HG02588 (cell line): ENCODE data around the gene RIMBP2.

Source experiments
- ATAC-seq: cut with Tn5 transposase; IDR thresholded peaks from one replicate; pipeline ENCODE4 v1.9.1; 2021; ENCODE audit warnings: mild to moderate bottlenecking, moderate library complexity; ENCODE audit not compliant: unreplicated experiment

The RIMBP2 gene

DNA sequence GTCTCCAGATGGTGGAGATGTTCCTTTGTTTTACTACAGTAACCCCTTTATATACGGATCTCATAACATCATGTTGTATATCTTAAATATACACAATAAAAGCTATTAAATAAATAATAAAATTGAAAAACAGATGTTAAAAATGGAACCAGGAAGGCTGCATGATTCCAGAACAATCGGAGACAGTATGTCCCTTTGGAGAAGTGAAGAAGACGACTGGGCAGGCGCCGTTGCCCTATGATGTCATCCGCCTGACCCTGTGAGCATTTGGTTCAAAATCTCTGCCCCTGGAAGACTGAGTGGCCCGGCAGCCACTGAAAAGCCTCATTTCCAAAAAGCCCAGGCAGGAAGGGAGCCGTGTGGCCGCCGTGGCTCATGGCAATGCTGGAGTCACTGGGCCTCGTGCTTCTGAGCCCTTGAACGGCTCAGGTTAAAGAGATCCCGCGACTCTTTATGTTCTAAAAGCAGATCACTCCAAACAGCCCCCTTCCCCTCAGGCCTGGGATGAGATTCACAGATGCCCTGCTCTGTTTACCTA lies 30.8 kb downstream of the RIMBP2 start:
- ATAC-seq: no peak

DNA sequence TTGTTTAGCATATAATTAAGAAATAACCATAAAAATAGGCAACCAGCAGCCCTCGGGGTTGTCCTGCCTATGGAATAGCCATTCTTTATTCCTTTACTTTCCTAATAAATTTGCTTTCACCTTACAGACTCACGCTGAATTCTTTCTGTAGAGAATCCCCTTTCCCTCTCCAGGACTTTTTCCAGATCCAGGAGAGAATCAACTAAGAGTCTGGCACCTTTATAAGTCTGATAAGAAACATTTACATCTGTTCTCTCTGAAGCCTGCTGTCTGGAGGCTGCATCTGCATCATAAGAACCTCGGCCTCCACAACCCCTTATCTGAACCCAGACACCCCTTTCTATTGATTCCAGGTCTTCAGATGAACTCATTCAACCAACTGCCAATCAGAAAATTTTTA lies 32.3 kb downstream of the RIMBP2 start:
- no peak for ATAC-seq

DNA sequence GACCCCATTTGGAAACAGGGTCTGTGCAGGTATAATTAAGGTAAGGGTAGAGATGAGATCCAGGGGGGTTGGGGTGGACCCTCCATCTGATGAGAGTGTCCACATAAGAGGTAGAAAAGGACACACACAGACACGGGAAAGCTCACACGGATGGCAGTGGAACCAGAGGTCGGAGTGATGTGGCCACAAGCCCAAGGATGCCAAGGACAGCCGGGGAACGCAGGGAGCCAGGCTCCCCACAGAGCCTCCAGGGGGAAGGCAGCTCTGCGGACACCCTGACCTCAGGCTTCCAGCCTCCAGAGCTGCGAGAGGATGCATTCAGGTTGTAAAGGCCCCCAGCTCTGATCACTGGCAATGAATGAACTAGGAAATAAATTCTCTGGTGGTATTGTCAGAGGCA lies 33.0 kb downstream of the RIMBP2 start:
- ATAC-seq: no peak

DNA sequence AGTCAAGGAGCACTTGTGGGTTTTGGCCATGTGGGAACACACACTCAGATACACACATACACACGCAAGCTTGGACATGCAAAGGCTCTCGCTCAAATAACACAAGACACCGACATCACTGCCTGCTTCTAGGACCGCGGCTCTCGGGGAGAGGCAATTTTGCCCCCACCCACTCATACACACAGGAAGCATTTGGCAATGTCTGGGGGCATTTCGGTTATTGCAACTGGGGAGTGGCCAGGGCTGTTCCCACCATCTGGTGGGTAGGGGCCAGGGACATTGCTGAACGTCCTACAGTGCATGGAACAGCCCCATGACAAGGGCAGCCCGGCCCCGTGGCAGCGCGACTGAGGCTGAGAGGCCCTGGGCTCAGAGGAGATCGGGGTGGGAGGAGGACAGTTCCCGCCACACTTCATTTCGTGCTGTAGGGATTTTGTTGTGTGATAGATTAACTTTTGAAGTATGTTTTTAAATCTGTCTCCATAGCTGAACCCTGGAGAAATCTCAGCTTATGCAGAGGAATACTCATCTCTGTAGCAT lies 35.6 kb downstream of the RIMBP2 start:
- ATAC-seq: no peak

DNA sequence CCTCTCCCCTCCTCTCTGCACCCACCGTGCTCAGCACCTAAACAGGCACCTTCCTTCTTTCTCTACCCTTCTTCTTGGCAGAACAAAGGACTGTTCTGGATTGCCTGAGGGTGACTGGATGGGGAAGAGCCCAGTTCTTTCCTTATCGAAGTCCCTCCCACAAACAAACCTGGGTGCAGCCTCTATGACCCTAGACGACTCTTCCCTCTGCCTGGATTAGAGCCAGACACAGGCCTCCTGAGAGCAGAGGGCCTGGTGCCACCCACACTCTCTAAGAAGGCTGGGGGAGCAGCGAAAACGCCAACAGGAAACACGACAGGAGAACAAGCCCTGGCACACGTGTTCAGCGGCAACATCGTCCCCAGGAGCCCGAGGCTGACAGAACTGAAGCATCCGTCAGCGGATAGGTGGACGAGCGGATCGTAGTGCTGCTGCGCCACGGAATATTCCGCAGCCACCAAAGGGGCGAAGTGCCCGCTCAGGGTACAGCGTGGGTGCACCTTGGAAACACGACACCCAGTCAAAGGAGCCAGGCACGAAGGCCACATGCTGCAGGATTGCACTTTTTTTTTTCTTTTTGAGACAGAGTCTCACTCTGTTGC lies 38.0 kb downstream of the RIMBP2 start:
- ATAC-seq: no peak

DNA sequence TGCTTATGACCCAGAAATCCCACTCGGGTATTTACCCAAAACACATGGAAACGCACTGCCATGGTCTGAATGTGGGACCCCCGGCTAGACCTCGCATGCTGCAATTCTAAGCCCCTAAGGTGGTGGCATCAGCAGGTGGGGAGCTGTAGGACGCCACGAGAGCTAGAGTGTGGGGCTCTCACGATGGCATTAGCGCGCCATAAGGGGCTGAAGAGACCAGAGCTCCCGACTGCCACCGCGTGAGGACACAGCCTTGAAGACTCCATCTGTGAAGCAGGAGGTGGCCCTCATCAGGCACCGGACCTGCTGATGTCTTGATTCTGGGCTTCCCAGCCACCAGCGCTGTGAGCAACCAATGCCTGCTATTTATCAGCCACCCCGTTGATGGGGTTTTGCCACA lies 40.3 kb downstream of the RIMBP2 start:
- no peak for ATAC-seq

DNA sequence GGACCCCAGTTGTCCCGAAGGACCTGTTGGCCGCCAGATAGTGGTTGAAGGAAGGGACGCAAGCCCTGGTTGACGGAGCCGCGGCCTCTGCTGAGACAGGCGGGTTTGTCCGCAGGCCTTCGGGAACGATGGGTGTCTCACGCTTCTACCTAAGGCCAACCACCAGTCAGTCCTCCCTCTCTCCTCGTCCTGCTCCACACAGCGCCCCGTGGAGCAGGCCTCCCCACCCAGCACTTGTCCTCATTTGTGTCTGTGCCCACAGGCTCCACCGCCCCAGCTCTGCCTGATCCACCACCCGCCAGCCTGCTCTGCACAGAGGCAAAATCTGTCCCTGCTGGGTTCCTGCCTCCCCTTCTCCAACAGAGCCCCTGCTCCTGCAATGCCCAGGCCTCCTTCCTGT lies 41.0 kb downstream of the RIMBP2 start:
- ATAC-seq: no peak

DNA sequence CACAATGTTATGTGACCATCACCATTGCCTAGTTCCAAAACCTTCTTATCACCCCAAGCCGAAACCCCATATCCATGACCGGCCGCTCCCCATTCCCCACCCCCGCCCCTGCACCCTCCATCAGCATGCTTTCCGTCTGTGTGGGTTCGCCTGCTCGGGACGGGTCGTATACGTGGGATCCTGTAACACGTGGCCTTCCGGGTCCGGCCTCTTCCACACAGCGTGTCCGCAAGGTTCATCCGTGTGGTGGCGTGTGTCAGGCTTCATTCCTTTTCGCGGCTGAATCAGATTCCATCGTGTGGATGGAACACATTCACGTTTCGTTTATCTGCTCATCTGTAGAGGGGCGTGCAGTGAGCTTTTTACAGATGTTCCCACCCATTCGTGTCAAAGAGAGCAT lies 41.4 kb downstream of the RIMBP2 start:
- no peak for ATAC-seq

DNA sequence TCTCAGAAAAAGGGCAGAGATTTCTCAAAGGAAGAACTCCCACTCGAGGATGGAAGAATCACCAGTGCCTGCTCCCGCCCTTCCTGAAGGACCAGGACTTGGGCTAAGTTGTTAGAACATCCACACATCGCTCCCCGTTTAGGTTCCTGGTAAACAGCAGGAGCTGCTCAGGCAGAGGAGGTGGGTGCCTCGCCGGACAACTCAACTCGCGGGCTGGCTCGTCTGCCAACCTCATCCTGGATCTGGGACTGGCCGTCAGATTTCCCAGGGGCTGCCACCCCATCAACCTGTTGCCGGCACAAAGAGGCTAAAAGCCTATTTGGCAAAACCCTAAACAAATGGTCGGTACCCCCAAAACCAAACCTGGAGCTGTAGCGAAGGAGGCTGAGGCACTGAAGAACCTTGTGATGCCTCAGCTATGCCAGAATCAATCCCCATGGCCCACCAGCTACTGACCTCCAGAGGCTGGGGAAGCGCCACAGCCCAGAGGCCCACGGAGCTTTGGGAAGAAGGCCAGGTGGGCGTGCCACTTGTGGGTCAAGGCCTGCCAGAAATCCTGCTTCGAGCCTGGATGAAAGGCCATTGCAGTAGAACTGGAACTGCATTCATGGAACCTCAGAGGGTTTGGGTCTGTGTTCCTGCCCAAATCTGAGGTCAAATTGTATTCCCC lies 42.9 kb downstream of the RIMBP2 start:
- no peak for ATAC-seq

DNA sequence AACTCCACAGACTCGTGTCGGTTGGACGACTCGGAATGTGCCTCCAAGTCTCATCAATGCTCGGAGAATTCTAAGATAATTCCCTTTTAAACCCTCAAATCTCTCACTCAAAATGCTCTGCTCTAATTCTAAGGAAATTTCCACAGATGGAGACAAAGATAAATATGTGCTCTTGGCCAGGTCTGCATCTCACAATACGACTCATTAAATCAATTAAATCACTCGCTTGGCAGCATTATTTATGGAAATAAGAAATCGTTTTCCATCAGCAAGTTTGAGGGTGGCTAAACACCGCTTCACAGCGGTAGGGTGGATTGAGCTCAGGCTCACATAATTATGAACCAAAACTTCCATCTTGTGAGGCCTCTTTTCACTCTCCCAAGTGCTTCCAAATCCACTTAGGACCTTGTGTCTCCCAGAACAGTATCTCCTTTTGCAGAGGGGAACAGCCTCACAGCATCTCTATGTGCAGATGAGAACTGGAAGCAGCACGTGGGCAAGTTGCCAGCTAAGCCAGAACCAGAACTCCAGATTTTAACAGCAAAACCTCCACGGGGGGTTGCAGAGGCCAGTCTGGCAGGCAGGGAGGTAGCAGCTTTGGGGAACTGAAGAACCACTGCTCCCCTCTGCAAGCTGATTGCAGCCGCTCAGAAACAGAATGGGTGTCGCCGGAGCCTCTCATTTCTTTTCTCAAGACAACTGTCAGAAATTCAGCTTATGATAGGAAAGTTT lies 43.8 kb downstream of the RIMBP2 start:
- no peak for ATAC-seq

DNA sequence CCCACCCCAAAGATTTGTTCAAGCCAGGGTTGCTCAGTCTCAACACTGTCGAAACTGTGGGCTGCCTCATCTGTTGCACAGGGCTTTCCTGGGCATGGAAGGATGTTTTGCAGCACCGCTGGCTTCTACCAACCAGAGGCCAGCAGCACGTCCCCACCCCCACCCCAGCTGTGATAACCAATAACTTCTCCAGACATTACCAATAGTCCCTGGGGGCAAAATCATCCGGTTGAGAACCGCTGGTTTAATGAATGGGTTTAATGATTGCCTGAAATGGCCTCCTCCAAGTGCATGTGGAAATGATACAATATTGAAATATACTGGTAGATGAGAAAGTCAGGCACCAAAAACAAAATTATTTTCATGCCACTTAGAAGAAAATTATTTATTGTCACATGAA lies 44.5 kb downstream of the RIMBP2 start:
- no peak for ATAC-seq

DNA sequence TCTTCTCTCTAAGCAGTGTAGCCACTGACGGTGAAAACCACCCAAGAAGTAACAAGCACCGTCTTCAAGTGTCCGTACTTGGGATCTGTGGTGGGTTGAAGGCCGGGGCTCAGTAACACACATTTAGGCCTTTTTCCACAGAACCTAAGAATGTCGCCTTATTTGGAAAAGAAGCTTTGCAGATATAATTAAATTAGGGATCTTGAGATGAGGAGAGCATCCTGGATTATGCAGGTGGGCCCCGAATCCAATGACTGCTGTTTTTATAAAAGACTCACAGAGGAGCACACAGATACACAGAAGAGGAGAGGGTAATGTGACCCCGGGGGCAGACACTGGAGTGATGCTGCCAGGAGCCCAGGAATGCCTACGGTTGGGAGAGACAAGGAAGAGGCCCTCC lies 46.3 kb downstream of the RIMBP2 start:
- no peak for ATAC-seq

DNA sequence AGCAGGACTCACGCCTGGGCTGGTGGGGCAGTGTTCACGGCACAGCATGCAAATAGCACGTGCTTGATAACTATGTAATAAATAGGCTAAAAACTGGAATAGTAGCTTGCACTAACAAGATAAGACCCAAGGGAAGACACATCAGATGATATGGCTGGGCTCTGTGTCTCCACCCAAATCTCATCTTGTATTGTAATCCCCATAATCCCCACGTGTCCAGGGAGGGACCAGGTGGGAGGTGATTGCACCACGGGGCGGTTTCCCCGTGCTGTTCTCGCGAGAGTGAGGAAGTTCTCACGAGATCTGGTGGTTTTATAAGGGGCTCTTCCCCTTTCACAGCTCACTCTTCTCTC lies 46.9 kb downstream of the RIMBP2 start:
- no peak for ATAC-seq

DNA sequence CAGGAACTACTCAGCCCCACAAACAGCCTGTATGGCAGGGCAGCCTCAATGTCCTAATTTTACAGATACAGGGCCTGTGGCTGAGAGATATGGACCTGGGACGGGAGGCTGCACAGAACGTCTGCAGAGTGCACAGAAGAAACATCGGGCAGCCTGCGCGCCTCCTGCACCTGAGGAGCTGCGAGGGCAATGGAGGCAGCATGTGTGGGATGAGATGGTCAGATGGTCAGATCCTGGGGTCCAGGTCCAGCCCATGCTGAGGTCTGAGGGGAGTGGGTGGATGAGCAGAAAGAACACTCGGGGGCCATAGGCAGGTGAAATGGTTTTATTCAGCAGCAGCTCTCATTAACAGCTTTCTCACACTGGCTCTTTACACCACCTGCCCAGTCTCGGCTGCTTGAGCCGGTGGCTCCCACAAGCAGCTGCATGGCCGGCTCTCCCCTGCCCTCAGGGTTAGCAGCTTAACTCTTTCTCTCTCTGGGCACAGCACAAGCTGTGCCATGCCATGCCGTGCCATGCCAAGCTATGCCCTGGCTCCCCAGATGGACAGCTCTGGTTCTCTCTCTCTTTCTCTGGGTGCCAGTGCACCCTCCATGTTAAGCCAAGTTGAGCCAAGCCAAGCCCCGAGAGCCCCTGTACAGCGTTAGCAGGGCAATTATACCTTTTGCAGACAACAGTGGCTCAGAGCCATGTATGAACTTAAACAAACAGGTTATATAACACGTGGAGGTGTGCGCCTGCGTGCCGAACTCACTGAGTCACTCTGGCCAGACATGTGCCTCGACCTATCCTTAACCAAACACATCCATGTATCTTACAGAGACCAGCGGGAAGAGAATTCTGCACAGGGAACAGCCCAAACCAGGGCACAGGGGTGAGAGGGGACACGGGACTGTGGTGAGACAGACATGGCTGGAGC lies 47.6 kb downstream of the RIMBP2 start:
- ATAC-seq: no peak

DNA sequence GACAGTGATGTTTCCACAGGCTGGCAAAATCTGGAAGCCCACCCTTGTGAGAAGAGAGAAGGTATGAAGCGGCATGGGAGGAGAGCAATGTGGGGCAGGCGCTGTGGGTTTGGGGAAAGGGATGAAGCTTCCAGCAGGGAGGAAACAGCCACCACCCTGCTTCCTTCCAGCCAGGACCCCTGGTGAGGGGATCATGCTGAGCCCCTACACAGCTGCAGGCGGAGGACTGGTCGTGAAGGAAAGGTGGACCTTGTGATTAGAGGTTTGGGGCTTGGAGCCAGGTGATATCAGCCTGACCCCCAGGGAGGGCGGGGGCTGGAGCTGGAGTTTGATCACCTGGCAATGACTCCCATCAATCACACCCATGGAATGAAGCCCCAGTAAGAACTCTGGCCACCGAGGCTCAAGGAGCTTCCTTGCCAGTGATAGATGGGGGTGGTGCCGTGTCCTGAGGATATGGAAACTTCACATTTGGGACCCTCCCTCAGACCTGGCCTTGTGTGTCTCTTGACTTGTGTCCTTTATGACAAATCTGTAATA lies 48.6 kb downstream of the RIMBP2 start:
- no peak for ATAC-seq

DNA sequence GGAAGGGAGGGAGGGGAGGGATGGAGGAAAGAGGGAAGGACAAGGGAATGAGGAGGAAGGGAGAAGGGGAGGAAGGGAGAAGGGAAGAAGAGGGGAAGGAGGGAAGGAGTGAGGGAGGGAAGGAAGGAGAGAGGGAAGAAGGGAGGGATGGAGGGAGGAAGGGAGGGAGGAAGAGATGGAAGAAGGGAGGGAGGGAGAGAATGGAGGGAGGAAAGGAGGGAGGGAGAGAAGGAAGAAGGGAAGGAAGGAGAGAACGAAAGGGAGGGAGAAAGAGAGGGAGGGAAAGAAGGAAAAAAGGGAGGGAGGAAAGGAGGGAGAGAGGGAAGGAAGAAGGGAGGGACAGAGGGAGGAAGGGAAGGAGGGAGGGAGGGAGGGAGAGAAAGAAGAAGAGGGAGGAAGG lies 49.5 kb downstream of the RIMBP2 start:
- no peak for ATAC-seq

DNA sequence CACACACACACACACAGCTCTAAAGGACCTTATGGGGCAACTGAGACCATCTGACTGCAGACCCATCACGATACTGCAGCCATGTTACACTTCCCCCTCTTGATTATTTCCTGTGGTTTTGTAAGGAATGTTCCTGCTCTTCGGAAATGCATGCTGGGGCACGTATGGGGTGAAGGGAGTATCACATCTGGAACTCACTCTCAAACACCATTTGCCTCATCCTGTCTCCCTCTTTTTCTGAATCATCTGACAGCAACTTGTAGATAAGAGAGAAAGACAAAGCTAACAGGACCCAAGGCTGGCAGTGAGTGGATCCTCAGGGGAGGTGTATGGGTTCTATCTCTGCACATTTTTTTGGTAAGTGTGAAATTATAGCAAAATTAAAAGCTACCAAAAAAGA lies 50.3 kb downstream of the RIMBP2 start:
- ATAC-seq: no peak

DNA sequence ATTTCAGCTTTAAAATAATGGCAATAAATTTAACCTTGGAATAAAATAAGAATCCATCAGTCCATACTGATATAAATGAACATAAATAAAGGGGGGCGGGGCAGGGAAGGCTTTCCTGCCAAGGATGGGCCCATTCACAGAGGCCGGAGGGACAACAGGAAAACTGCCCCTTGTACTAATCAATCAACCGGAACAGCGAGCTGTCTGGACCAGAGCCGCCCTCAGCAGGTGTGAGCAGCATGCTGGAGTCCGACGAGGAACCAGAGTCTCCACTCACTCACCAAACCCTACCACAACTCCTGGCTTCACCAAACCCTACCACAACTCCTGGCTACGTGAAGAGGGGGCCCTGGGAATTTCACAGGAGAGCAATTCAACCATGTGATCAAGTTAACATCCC lies 51.3 kb downstream of the RIMBP2 start:
- ATAC-seq: no peak

DNA sequence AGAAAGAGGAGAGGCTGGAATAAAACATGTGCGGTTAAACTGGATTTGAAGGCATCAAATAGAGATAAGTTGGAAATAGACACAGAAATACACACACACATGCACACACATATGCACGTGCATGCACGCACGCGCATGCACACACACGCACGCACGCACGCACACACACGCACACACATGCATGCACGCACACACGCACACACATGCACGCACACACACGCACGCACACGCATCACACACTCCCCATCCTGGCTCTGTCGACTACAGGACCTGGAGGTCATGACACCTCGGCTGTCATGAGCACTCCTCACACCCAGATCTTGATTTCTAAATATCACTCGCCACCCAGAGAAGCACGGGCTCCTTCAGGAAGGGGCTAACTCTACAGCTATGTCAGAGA lies 51.8 kb downstream of the RIMBP2 start:
- no peak for ATAC-seq

DNA sequence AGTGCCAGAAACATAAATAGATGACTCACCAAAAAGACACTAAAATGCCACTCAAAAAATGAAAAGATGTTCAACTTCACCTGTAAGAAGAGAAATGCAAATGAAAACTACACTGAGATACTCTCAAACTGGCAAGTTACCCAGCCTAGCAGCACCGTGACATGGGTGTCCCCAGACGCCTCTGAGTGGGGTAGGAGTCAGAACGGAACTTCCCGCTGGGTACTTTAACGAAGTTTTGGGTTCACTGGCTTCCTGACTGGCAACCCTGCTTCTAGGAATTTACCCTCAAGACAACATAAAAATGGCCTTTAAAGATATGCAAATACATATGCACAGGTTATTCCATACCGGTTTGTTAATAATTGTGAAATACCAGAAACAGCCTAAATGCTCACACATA lies 52.6 kb downstream of the RIMBP2 start:
- no peak for ATAC-seq
